ENCODE results near the gene PEDS1. TPM values are rescaled to one million over a fixed set of nuclear protein-coding genes. Genes with fewer than 3 reads are reported as not detected.
A peak's percentile ranks its signal among the peaks of the same experiment; 100 is the strongest.

PEDS1 gene
- total RNA-seq, 1 donor from 2014 or later: 44.1 TPM

- H3K27ac Mint-ChIP-seq (ENCODE audit: unreplicated experiment): no peak overlapping the region
- TF ChIP-seq, protein P1, sequence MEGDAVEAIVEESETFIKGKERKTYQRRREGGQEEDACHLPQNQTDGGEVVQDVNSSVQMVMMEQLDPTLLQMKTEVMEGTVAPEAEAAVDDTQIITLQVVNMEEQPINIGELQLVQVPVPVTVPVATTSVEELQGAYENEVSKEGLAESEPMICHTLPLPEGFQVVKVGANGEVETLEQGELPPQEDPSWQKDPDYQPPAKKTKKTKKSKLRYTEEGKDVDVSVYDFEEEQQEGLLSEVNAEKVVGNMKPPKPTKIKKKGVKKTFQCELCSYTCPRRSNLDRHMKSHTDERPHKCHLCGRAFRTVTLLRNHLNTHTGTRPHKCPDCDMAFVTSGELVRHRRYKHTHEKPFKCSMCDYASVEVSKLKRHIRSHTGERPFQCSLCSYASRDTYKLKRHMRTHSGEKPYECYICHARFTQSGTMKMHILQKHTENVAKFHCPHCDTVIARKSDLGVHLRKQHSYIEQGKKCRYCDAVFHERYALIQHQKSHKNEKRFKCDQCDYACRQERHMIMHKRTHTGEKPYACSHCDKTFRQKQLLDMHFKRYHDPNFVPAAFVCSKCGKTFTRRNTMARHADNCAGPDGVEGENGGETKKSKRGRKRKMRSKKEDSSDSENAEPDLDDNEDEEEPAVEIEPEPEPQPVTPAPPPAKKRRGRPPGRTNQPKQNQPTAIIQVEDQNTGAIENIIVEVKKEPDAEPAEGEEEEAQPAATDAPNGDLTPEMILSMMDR (IDR thresholded peaks at IDR 0.05; ENCODE audit: insufficient read depth, low read depth, low read length): no peak
- peaks cover 8% of the 10 kb centered on the region for H3K4me1 ChIP-seq (ENCODE audit: insufficient read depth, low read length)
Observed at GRCh38 chr20:50187403-50188051, 34.0 kb upstream of the PEDS1 start.

GRCh38 chr20:50186987-50187402, 33.5 kb upstream of the PEDS1 start:
- Histone ChIP-seq H3K9ac (ENCODE audit: low read length) (peak overlapping the region; percentile 44), H3K36me3 (ENCODE audit: insufficient read depth, low read length) (no peaks in the 10 kb centered on the region), H3K27ac (ENCODE audit: low read depth, low read length) (peak overlapping the region; percentile 16), H3K4me1 (ENCODE audit: insufficient read depth, low read length) (peaks cover 8% of the 10 kb centered on the region), H3K27me3 (ENCODE audit: insufficient read depth, low read length) (no peaks in the 10 kb centered on the region), H3K9me3 (ENCODE audit: insufficient read depth, low read depth, low read length) (no peaks in the 10 kb centered on the region), H3K79me2 (ENCODE audit: insufficient read depth, low read length) (peaks cover 6% of the 10 kb centered on the region), H3K4me3 (ENCODE audit: insufficient read depth, low read depth, low read length) (no peak overlapping the region), H3K4me2 (ENCODE audit: low read length) (peak overlapping the region; percentile 20), H4K20me1 (ENCODE audit: insufficient read depth, low read length) (no peaks in the 10 kb centered on the region), H2AFZ (ENCODE audit: low read depth, low read length) (no peak overlapping the region)
- peaks cover 4% of the 10 kb centered on the region for H3K36me3 Mint-ChIP-seq (ENCODE audit: low read depth, unreplicated experiment)
- H3K9me3 Mint-ChIP-seq (ENCODE audit: unreplicated experiment): peaks cover 2% of the 10 kb centered on the region
- peaks cover 10% of the 10 kb centered on the region for H3K27me3 Mint-ChIP-seq (ENCODE audit: low read depth, unreplicated experiment)
- no peaks in the 10 kb centered on the region for H3K4me1 Mint-ChIP-seq (ENCODE audit: low read depth, unreplicated experiment)
- no peak for FAIRE-seq
- TF ChIP-seq, protein P1 (IDR thresholded peaks at IDR 0.05; ENCODE audit: insufficient read depth, low read depth, low read length): no peak
- TF ChIP-seq EZH2 (IDR thresholded peaks at IDR 0.05; ENCODE audit: insufficient read depth, low read length): no peak
- H3K4me3 Mint-ChIP-seq (ENCODE audit: unreplicated experiment): no peak overlapping the region
- DNase-seq (ENCODE audit: low read depth): no peak
- H3K27ac Mint-ChIP-seq (ENCODE audit: unreplicated experiment): no peak overlapping the region

More at GRCh38 chr20:50187403-50188051, 34.0 kb upstream of the PEDS1 start:
- Mint-ChIP-seq H3K4me3 (ENCODE audit: unreplicated experiment) (no peak overlapping the region), H3K27me3 (ENCODE audit: low read depth, unreplicated experiment) (peaks cover 10% of the 10 kb centered on the region), H3K4me1 (ENCODE audit: low read depth, unreplicated experiment) (no peaks in the 10 kb centered on the region), H3K36me3 (ENCODE audit: low read depth, unreplicated experiment) (peaks cover 4% of the 10 kb centered on the region), H3K9me3 (ENCODE audit: unreplicated experiment) (peaks cover 2% of the 10 kb centered on the region)
- peak; percentile 51 for DNase-seq (ENCODE audit: low read depth)
- Histone ChIP-seq H3K27ac (ENCODE audit: low read depth, low read length) (peak overlapping the region; percentile 16), H3K36me3 (ENCODE audit: insufficient read depth, low read length) (no peaks in the 10 kb centered on the region), H3K4me2 (ENCODE audit: low read length) (peak overlapping the region; percentile 20), H4K20me1 (ENCODE audit: insufficient read depth, low read length) (peaks cover 1% of the 10 kb centered on the region), H3K4me3 (ENCODE audit: insufficient read depth, low read depth, low read length) (no peak overlapping the region), H3K9me3 (ENCODE audit: insufficient read depth, low read depth, low read length) (no peaks in the 10 kb centered on the region), H3K9ac (ENCODE audit: low read length) (peak overlapping the region; percentile 44), H3K27me3 (ENCODE audit: insufficient read depth, low read length) (no peaks in the 10 kb centered on the region), H3K79me2 (ENCODE audit: insufficient read depth, low read length) (peaks cover 10% of the 10 kb centered on the region), H2AFZ (ENCODE audit: low read depth, low read length) (no peak overlapping the region)
- FAIRE-seq: no peak
